ENCODE measurements around the gene NOS2.
"Not testable (repeated sequence)": the region's sequence is repeated elsewhere in the genome, so short reads cannot be mapped to it uniquely, and the experiment has no call there.

The NOS2 gene

DNA sequence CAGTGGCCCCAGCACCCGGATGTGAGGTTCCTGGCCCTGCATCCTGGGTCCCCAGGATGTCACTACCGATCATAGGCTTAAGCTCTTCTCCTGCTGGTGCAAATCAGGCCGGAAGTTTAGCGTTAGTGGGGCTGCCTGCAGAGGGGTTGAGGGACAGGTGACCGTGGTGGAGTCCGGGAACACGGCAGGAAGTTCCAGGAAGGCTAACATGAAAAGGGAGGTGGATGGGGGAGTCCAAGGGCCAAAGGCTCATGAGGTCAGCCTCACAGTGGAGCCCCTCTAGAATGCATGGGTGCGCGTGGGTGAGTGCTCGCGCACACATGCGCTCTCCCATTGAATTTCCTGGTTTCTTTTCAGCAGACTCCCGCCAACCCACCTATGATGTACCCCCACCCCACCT, 46.6 kb downstream of the NOS2 start:
- not testable (repeated sequence) for DNase-seq

DNA sequence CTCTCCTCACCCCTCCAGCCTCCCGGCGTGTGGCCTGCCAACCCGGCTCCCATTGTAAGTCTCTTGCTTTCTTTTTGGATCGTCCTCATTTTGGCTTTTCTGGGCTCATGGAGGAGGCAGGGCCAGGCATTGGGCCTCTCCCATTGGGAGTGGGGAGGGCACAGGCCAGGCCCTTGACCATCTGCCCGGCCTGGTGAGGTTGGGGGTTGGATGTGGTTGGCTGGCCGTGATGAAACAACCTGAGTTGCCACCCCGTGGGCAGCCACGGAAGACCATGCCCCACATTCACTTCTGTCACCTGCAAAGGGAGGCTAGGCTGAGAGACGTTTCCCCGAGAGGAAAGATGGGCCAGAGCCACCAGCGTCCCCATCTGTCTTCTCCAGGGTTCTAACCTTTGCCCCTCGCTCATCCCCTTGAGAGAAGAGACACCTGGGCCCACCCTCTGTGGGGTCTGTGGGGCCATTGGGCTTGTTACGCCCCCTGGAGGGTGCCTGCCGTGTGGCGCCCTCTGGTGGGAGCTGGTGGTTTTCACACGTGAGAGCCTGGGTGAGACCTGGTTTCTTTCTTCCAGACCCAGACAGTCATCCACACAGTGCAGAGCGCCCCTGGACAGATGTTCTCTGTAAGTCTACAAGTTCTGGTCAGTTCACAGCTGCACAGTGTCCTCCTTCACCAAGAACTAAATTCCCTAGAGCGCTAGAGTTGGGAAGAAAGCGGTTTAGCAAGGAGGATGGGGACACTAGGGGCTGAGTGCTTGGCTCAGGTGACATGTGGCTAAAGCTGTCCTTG, 47.3 kb downstream of the NOS2 start:
- not testable (repeated sequence) for DNase-seq

DNA sequence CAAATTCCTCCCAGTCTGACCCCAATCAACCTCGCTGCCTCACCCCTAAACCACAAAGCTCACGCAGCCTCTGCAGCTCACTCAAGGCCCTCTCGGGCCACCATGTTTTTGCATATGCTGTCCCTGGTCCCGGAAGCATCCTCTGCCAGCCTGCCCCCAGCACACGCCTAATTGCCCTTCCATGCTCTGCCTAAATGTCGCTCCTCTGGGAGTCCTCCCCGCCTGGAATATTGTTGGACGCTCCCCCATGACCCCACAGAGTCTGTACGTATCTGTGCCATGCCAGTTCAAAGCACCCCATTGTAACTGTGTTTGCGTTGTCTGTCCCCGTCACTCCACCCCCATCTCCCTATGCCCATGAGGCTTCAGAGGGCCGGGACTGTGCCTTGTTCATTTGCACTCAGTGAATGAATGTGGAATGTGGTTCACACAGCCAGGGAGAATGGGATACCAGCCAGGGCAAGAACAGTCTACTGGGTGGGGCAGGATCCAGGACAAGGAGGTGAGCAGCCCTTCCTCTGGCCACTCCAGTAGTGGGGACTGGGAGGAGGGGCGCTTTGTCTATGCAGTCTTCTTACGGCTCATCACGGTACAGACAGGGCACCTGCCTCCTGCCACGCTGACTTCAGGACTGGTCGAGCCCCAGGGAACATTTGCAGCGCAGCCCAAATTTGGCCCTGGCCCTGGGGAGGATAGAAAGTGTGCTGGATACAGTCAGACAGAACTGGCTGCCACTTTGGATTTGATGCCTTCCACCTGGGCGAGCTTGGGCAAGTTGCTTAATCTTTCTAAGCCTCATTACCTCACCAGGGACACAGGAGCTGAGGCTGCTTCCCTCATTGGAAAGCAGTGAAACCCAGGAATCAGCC, 48.5 kb downstream of the NOS2 start:
- DNase-seq: no peak

DNA sequence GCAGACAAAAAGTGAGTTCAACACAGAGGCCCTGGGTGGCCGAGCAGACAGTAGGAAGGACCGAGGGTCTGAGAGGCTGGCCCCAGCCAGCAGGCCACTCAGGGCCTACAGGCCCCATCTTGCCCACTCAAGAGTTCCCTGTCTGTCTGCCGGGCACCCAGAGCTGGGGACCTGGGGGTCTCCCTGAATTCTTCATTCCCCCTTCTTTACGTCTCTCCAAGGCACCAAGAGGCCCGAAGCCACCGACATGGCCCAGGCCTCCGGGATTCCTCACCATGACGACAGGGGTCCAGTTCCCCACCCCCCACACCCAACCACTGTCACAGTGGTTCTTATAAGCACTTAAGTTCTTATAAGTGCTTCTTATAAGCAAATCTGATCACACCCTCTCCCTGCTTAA, 49.2 kb downstream of the NOS2 start:
- no peak for DNase-seq

DNA sequence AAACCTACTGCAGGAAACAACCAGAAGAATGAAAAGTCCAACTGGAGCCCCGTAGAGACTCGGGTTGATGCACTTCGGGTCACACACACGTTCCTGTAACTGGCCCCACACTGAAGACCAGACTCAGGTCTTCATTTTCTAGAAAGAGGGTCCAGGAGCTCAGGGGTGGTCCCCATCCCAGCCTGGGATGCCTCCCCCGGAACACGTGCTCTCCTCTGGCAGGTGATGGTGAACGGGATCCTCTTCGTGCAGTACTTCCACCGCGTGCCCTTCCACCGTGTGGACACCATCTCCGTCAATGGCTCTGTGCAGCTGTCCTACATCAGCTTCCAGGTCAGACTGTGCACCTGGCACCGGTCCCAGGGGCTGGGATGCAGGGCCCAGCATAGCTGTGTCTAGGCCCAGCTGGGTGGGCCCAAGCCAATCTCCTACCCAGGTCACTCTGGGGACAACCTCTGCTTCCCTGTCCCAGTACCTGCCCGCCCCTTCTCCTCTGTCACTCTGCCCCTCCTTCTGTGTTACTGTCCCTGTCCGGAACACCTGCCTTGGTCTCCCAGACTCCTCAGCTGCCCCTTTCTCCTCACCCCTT, 50.7 kb downstream of the NOS2 start:
- not testable (repeated sequence) for DNase-seq

DNA sequence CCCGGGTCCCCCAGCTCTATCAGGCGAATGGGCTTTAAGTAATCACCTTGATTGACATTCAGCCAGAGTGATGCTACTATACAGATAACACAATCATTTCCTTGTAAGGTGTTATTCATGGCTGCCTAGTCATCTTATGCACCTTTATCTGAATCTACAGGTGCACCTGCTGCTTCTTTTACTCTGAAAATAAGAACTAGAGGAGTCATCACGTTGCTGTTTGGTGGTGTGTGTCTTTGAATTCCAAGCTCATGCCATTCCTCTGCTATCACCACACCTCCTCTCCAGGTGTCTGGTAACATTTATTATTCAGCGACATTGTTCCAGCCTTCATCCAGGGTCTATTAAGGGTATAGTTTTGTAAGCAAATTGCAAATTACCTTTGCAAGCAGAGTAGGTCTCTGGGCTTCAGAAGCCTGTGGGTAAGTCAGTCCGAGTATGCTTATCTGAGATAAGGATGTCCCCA, 51.9 kb downstream of the NOS2 start:
- DNase-seq: no peak

DNA sequence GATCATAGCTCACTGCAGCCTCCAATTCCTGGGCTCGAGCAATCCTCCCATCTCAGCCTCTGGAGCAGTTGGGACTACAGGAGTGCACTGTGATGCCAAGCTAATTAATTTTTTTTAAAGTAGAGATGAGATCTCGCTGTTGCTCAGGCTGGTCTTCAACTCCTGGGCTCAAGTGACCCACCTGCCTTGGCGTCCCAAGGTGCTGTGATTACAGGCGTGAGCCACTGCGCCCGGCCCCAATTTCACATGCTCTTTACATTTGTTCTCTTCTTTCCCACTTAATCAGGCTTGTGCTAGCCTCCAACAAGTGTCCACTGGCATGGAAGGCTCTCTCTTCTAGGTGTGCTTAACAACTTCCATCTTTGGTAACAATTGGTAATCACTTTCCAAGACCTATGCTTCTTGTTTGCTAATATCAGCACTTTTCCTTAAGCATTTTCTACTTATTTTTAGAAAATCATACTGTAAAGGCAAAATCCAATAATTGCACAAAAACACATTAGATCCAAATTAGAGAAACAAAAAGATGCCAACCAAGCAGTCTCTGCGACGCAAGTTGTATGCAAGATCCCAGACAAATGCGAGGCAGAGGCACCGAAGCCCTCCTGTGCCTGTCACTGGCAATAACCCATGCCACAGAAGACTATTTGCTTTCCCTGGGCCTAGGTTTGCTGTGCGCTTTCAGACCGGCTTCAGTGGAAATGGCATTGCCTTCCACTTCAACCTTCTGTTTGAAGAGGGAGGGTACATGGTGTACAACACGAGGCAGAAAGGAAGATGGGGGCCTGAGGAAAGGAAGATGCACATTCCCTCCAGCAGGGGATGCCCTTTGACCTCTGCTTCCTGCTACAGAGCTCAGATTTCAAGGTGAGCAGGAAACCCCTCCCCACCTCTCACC, 52.6 kb downstream of the NOS2 start:
- no peak for DNase-seq

DNA sequence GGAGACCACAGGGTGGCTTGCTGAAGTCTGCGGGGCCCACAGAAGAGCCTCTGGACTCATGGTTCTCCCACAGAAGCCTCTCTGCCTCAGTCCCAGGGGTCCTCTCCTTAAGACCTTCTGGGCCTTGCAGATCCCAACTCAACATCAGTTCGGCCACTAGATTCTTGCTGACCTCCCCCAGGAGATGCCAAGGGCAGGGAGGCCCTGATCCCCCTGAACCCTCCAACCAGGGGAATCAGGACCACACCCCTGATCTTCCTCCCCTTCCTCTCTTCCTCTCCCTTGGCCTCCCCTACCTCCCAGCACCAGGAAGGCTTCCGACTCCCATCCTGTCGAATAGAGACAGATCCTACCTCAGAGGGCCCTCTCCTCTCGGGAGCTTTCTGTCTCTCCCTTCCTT, 53.4 kb downstream of the NOS2 start:
- DNase-seq: no peak

DNA sequence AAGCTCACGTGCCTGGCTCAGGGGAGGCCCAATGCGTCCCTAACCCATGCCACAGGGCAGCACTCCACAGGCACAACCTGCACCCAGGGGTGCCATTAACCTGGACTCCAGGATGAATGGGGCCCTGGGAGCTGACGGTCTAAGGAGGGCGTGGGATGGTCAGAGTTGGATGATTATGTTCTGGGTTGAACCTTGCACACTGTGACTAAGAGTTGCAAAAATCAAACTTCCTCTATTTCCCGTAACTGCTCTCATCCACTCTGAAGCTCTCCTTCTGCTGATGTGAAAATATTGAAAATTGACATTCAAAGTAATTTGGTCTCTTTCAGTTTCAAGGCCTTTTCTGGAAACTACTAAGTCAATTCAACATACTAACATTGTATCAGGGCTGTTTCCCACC, 54.0 kb downstream of the NOS2 start:
- DNase-seq: not testable (repeated sequence)

DNA sequence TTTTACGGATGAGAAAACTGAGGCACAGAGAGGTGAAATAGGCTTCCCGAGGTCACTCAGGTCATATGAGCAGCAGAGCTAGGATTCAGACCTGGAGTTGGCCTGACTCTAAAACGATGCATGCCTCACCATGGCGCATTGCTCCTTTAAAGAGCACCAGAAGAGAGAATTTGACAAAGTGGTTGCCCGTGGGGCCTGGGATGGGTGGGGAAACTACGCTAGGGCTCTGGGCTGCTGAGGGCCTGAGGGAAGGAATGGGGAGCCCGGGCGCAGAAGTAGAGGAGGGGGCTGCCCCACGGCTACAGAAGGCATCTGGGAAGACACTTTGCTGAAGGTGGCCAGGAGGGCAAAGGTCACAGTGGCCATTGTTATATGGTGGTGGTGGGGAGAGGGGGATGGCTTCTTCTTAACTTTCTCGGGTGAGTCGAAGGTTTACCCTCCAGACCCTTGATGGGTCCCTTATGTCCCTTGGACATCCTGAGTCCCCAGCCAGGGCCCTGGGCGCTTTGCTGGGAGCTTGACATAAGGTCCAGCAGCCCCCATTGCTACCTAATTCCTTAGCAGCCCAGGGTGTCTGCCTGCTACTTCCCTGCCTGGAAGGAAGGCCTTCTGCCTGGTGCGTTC, 55.0 kb downstream of the NOS2 start:
- DNase-seq: not testable (repeated sequence)

DNA sequence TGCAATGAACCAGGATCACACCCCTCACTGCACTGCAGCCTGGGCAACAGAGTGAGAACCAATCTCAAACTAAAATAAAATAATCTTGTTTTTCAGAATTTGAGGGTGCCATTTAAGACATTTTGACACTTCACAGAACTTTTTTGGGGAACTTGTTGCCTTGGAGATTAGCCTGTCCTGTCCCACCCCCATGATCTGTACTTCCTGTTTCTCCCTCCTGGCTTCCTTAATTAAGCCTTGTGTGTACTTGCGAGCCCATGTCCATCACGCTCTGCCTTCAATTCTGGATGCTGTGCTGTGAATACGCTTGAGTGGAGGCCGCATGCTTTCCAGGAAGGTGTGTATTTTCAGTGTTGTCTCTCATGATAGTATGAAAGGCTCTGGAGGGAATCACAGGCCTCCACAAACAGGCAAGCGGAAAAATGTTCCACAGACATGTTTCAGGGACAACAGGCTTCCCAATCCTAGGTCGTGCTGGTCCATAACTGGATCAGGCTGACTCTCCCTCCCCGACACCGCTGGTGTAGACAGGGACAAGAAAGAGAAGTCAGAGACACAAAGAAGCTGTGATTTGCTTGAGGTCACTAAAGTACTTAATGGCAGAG, 56.9 kb downstream of the NOS2 start:
- DNase-seq: no peak

DNA sequence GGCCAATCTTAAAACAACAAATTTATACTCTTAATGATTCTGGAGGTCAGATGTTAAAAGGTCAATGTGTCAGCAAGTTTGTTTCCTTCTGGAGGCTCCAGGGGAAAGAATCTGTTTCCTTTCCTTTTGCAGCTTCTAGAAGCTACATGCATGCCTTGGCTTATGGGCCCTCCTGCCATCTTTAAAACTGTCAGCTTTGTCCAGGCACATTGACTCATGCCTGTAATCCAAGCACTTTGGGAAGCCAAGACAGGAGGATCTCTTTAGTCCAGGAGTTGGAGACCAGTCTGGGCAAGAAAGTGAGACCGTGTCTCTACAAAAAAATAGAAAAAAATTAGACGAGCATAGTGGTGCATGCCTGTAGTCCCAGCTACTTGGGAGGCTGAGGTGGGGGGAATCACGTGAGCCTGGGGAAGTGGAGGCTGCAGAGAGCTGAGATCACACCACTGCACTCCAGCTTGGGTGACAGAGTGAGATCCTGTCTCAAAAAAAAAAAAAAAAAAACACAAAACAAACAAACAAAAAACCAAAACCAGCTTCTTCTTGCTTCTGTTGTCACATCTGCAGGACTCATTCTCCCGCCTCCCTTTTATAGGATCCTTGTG, 58.3 kb downstream of the NOS2 start:
- no peak for DNase-seq

DNA sequence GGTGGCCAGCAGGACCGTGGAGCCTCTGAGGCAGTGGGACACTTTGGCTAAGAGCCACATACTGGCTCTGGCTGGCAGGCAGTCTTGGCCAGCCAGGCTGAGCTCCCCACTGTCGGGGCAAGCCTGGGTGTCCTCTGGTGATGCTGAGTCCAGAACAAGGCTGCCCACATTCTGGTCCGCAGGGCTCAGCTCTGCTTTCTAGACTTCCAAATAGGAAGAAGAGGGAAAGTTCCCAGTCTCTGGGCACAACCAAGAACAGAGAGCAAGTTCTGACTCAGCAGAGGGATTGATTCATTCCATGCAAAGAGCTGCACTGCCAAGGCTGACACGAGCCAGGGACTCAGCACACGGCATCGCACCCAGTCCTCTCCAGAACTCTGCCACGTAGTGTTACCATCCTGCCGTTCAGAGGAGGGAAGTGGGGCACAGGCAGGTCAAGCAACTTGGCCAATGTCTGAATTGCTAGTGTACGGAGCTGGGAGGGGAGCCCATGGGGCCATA, 58.9 kb downstream of the NOS2 start:
- no peak for DNase-seq

DNA sequence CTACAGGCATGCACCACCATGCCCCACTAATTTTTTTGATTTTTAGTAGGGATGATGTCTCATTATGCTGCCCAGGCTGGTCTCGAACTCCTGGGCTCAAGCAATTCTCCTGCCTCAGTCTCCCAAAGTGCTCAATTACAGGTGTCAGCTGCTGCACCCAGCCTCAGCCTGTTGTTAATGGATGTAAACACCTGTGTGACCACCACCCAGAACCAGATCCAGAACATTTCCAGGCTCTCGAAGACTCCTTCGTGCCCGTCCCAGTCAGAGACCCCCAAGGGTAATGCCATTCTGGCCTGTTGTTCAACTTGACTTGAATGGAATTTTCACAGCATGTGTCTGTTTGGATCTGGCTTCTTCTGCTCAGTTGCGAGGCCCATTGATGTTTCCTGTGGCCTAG, 59.8 kb downstream of the NOS2 start:
- DNase-seq: not testable (repeated sequence)

DNA sequence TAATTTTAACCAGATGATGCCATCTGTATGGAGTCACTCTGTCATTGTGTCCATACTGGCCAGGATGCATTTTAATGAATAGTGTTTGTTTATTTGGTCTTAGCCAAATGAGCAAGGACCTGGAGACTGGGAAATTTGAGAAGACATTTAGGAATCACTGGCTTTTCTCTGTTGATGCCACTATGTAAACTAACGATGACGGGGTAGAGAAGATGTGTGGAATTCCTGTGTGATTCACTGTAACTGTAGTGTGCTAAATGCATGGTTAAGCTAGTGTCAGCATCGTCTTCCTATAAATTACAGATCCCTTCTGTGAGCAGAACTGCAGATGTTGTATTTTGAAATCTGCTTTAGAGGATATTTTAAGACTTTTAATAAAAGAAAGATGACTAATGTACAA, 66.6 kb downstream of the NOS2 start:
- no peak for DNase-seq

DNA sequence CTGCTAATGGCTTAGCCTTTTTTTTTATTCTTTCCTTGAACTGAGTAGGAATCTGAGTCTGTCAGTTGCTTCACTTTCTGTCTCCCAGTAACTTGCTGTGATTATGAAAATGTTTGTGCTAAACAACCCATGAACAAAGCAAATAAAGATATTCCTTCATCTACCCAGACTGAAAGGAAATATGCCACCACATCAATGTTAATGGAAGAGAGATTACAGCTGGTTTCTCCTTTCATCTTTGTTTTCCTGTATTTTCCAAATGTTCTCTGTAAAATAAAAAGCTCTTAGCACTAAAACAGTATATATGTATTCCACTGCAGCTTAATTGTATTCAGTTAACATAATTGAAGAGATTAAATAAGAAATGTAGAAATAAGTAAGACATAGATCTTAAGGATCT, 67.6 kb downstream of the NOS2 start:
- DNase-seq: not testable (repeated sequence)

DNA sequence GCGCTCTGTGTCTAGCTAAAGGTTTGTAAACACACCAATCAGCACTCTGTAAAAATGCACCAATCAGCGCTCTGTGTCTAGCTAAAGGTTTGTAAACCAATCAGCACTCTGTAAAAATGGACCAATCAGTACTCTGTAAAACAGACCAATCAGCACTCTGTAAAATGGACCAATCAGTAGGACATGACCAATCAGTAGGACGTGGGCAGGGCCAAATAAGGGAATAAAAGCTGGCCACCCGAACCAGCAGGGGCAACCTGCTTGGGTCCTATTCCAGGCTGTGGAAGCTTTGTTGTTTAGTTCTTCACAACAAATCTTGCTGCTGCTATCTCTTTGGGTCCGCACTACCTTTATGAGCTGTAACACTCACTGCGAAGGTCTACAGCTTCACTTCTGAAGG, 74.3 kb downstream of the NOS2 start:
- not testable (repeated sequence) for DNase-seq

DNA sequence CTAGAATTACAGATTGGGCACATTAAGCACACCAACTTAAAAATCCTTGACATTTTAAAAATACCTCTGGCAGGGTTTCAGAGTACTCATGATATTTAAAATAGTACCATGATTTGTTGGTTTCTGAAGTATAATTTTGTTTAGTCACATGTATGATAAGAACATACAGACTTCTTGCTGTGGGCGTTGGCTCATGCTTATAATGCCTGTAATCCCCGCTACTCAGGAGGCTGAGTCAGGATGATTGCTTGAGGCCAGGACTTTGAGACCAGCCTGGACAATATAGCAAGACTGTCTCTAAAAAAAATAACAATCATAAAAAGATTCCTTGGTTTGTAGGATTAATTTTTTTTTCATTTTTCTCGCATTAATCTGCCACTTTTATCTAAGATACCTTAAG, 78.5 kb downstream of the NOS2 start:
- no peak for DNase-seq
